ENCODE measurements around the gene USP17L21. TPM values are rescaled to one million over a fixed set of nuclear protein-coding genes. Genes with fewer than 3 reads are reported as not detected.

USP17L21 gene
- total RNA-seq, 2 donors from 2014 or later, result not detected

Other genes with a start within 250 kb of the USP17L21 start
- not detected for gene FAM90A26, start 92.5 kb upstream of the USP17L21 start, total RNA-seq
- gene USP17L10, start 52.2 kb upstream of the USP17L21 start, total RNA-seq, result not detected
- gene USP17L11, start 47.5 kb upstream of the USP17L21 start, total RNA-seq, result not detected
- gene USP17L12, start 42.7 kb upstream of the USP17L21 start, total RNA-seq, result not detected
- not detected for gene USP17L13, start 38.0 kb upstream of the USP17L21 start, total RNA-seq
- not detected for gene USP17L15, start 28.5 kb upstream of the USP17L21 start, total RNA-seq
- gene USP17L17, start 19.0 kb upstream of the USP17L21 start, total RNA-seq, result not detected
- not detected for gene USP17L18, start 14.2 kb upstream of the USP17L21 start, total RNA-seq
- not detected for gene USP17L19, start 9.5 kb upstream of the USP17L21 start, total RNA-seq
- not detected for gene USP17L20, start 4.7 kb upstream of the USP17L21 start, total RNA-seq
- gene USP17L22, start 4.7 kb downstream of the USP17L21 start, total RNA-seq, result not detected
- gene USP17L24, start 62.3 kb downstream of the USP17L21 start, total RNA-seq, result not detected
- gene USP17L25, start 67.0 kb downstream of the USP17L21 start, total RNA-seq, result not detected
- not detected for gene USP17L26, start 71.8 kb downstream of the USP17L21 start, total RNA-seq
- not detected for gene USP17L5, start 76.5 kb downstream of the USP17L21 start, total RNA-seq
- not detected for gene USP17L27, start 81.3 kb downstream of the USP17L21 start, total RNA-seq
- gene USP17L28, start 86.0 kb downstream of the USP17L21 start, total RNA-seq, result not detected
- not detected for gene USP17L29, start 90.8 kb downstream of the USP17L21 start, total RNA-seq
- not detected for gene USP17L30, start 100.3 kb downstream of the USP17L21 start, total RNA-seq
- not detected for gene DEFB131A, start 181.5 kb downstream of the USP17L21 start, total RNA-seq